HG03039 (cell line): ENCODE data around the gene SRGAP1.

Experiments
- ATAC-seq: cut with Tn5 transposase; IDR thresholded peaks from one replicate; pipeline ENCODE4 v1.9.1; 2021; ENCODE audit warnings: mild to moderate bottlenecking, moderate library complexity; ENCODE audit not compliant: unreplicated experiment

Gene SRGAP1

GRCh38 chr12:63958876-63959580 lies 114.5 kb downstream of the SRGAP1 start:
- ATAC-seq: no peak

GRCh38 chr12:63961048-63961447 lies 116.5 kb downstream of the SRGAP1 start:
- ATAC-seq: no peak

- no peak for ATAC-seq
Observed at GRCh38 chr12:63961543-63961942, 117.0 kb downstream of the SRGAP1 start.

- ATAC-seq: no peak
Observed at GRCh38 chr12:63963868-63964267, 119.4 kb downstream of the SRGAP1 start.

GRCh38 chr12:63964301-63964700 lies 119.8 kb downstream of the SRGAP1 start:
- no peak for ATAC-seq

- ATAC-seq: no peak
Observed at GRCh38 chr12:63965936-63966605, 121.6 kb downstream of the SRGAP1 start.

GRCh38 chr12:63966606-63966975 lies 122.1 kb downstream of the SRGAP1 start:
- ATAC-seq: no peak

- ATAC-seq: no peak
Observed at GRCh38 chr12:63967358-63968145, 123.1 kb downstream of the SRGAP1 start.

GRCh38 chr12:63968673-63969072 lies 124.2 kb downstream of the SRGAP1 start:
- ATAC-seq: no peak

- ATAC-seq: no peak
Observed at GRCh38 chr12:63976902-63977395, 132.4 kb downstream of the SRGAP1 start.

- no peak for ATAC-seq
Observed at GRCh38 chr12:63977441-63977840, 132.9 kb downstream of the SRGAP1 start.

GRCh38 chr12:63978519-63978918 lies 134.0 kb downstream of the SRGAP1 start:
- no peak for ATAC-seq

- no peak for ATAC-seq
Observed at GRCh38 chr12:63980211-63980610, 135.7 kb downstream of the SRGAP1 start.

GRCh38 chr12:63981343-63981742 lies 136.8 kb downstream of the SRGAP1 start:
- no peak for ATAC-seq

GRCh38 chr12:63982604-63983295 lies 138.2 kb downstream of the SRGAP1 start:
- ATAC-seq: no peak

GRCh38 chr12:63985456-63985855 lies 141.0 kb downstream of the SRGAP1 start:
- no peak for ATAC-seq

- ATAC-seq: no peak
Observed at GRCh38 chr12:63985945-63986344, 141.4 kb downstream of the SRGAP1 start.

- no peak for ATAC-seq
Observed at GRCh38 chr12:63989301-63989845, 144.9 kb downstream of the SRGAP1 start.

GRCh38 chr12:63990828-63991547 lies 146.5 kb downstream of the SRGAP1 start:
- no peak for ATAC-seq

- no peak for ATAC-seq
Observed at GRCh38 chr12:63994704-63995103, 150.2 kb downstream of the SRGAP1 start.
